Raji (cell line): Measurements from ENCODE around the gene SMARCA4.

Source experiments
- POLR2A ChIP-seq: IDR thresholded peaks from 2 replicates; pipeline ENCODE4 v1.6.1; 2011; ENCODE audit warnings: low read depth, low read length, control low read depth; ENCODE audit not compliant: insufficient read depth

SMARCA4 gene

GRCh38 chr19:11087870-11088505 is 127.2 kb downstream of the SMARCA4 start:
- no peak for TF ChIP-seq POLR2A

GRCh38 chr19:11088506-11089253 is 127.8 kb downstream of the SMARCA4 start:
- TF ChIP-seq POLR2A = no peak

GRCh38 chr19:11089254-11090013 is 128.6 kb downstream of the SMARCA4 start, which contains the start of gene LDLR:
Gene LDLR (plus strand): TSS chr19:11089463. CDS start chr19:11089549, 86 bp downstream.
- TF ChIP-seq POLR2A = peak; percentile 99

GRCh38 chr19:11090264-11090996 is 129.6 kb downstream of the SMARCA4 start:
- peak; percentile 74 for TF ChIP-seq POLR2A

GRCh38 chr19:11090997-11091702 is 130.3 kb downstream of the SMARCA4 start:
- TF ChIP-seq POLR2A = no peak

- no peak for TF ChIP-seq POLR2A
Observed at GRCh38 chr19:11091703-11092153, 130.9 kb downstream of the SMARCA4 start.

GRCh38 chr19:11092181-11092538 is 131.3 kb downstream of the SMARCA4 start:
- no peak for TF ChIP-seq POLR2A

- TF ChIP-seq POLR2A = no peak
Observed at GRCh38 chr19:11093689-11094238, 132.9 kb downstream of the SMARCA4 start.

- no peak for TF ChIP-seq POLR2A
Observed at GRCh38 chr19:11094520-11094894, 133.7 kb downstream of the SMARCA4 start.

- no peak for TF ChIP-seq POLR2A
Observed at GRCh38 chr19:11096210-11096841, 135.5 kb downstream of the SMARCA4 start.

GRCh38 chr19:11098327-11098726 is 137.5 kb downstream of the SMARCA4 start:
- TF ChIP-seq POLR2A = no peak

GRCh38 chr19:11098861-11099260 is 138.0 kb downstream of the SMARCA4 start:
- TF ChIP-seq POLR2A = no peak

GRCh38 chr19:11100049-11100448 is 139.2 kb downstream of the SMARCA4 start:
- TF ChIP-seq POLR2A = no peak

- no peak for TF ChIP-seq POLR2A
Observed at GRCh38 chr19:11101057-11101456, 140.2 kb downstream of the SMARCA4 start.

GRCh38 chr19:11102944-11103343 is 142.1 kb downstream of the SMARCA4 start:
- no peak for TF ChIP-seq POLR2A
